ENCODE measurements around the gene DNM3.
"Not testable (repeated sequence)": the region's sequence is repeated elsewhere in the genome, so short reads cannot be mapped to it uniquely, and the experiment has no call there.

The DNM3 gene

GRCh38 chr1:172425339-172425738 is 584.0 kb downstream of the DNM3 start:
- no peak for DNase-seq (ENCODE audit: extremely low read depth, low read depth)
- TF ChIP-seq CTCF (IDR thresholded peaks at IDR 0.05; ENCODE audit: low read depth, low read length, missing control alignments), result no peak
- no peak overlapping the region for H3K4me3 ChIP-seq (replicated peaks; ENCODE audit: low read depth, low read length)

- DNase-seq (ENCODE audit: extremely low read depth, low read depth), result no peak
- no peak overlapping the region for H3K4me3 ChIP-seq (replicated peaks; ENCODE audit: low read depth, low read length)
- no peak for TF ChIP-seq CTCF (IDR thresholded peaks at IDR 0.05; ENCODE audit: low read depth, low read length, missing control alignments)
Measured at GRCh38 chr1:172427191-172427590, 585.9 kb downstream of the DNM3 start.

- no peak overlapping the region for H3K4me3 ChIP-seq (replicated peaks; ENCODE audit: low read depth, low read length)
- TF ChIP-seq CTCF (IDR thresholded peaks at IDR 0.05; ENCODE audit: low read depth, low read length, missing control alignments), result peak; percentile 74
- DNase-seq (ENCODE audit: extremely low read depth, low read depth), result peak; percentile 52
Measured at GRCh38 chr1:172429331-172430127, 588.2 kb downstream of the DNM3 start.

- TF ChIP-seq CTCF (IDR thresholded peaks at IDR 0.05; ENCODE audit: low read depth, low read length, missing control alignments), result no peak
- DNase-seq (ENCODE audit: extremely low read depth, low read depth), result no peak
- no peak overlapping the region for H3K4me3 ChIP-seq (replicated peaks; ENCODE audit: low read depth, low read length)
Measured at GRCh38 chr1:172430128-172430454, 588.8 kb downstream of the DNM3 start.

- DNase-seq (ENCODE audit: extremely low read depth, low read depth), result no peak
- no peak overlapping the region for H3K4me3 ChIP-seq (replicated peaks; ENCODE audit: low read depth, low read length)
- no peak for TF ChIP-seq CTCF (IDR thresholded peaks at IDR 0.05; ENCODE audit: low read depth, low read length, missing control alignments)
Measured at GRCh38 chr1:172431204-172431603, 589.9 kb downstream of the DNM3 start.

GRCh38 chr1:172431721-172432192 is 590.5 kb downstream of the DNM3 start:
- no peak for TF ChIP-seq CTCF (IDR thresholded peaks at IDR 0.05; ENCODE audit: low read depth, low read length, missing control alignments)
- no peak overlapping the region for H3K4me3 ChIP-seq (replicated peaks; ENCODE audit: low read depth, low read length)
- no peak for DNase-seq (ENCODE audit: extremely low read depth, low read depth)

GRCh38 chr1:172437183-172437582 is 595.9 kb downstream of the DNM3 start:
- not testable (repeated sequence) for H3K4me3 ChIP-seq (replicated peaks; ENCODE audit: low read depth, low read length); DNase-seq (ENCODE audit: extremely low read depth, low read depth)
